DOHH2 (cell line): ENCODE measurements around the gene ATP7A.

Source experiments
- H3F3A ChIP-seq: fragments of 200-600 bp; sonication (generic), shearing (Covaris generic); 2 replicates; pipeline ENCODE4 v1.6.0; 2016; ENCODE audit warnings: antibody characterized with exemption, mild to moderate bottlenecking; ENCODE audit not compliant: control insufficient read depth, insufficient read depth
- H3K27ac ChIP-seq: fragments of 200-600 bp; sonication (generic); 2 replicates; pipeline ENCODE4 v1.5.1; 2014; ENCODE audit warnings: low read depth, mild to moderate bottlenecking, low read length, moderate library complexity
- H3K27me3 ChIP-seq: fragments of 200-600 bp; sonication (generic); 2 replicates; pipeline ENCODE4 v1.6.1; 2014; ENCODE audit warnings: mild to moderate bottlenecking, low read length, mixed read lengths; ENCODE audit not compliant: control insufficient read depth
- H3K36me3 ChIP-seq: fragments of 200-600 bp; sonication (generic); 2 replicates; pipeline ENCODE4 v1.6.1; 2014; ENCODE audit warnings: mild to moderate bottlenecking, low read length, moderate library complexity, mixed read lengths; ENCODE audit not compliant: control insufficient read depth
- H3K4me1 ChIP-seq: fragments of 200-600 bp; sonication (generic); 2 replicates; pipeline ENCODE4 v1.6.1; 2014; ENCODE audit warnings: mild to moderate bottlenecking, low read length, mixed read lengths; ENCODE audit not compliant: control insufficient read depth
- H3K4me2 ChIP-seq: fragments of 200-600 bp; sonication (generic); 2 replicates; pipeline ENCODE4 v1.6.0; 2014; ENCODE audit warnings: mild to moderate bottlenecking, low read length, moderate library complexity
- H3K4me3 ChIP-seq: fragments of 200-600 bp; sonication (generic); 2 replicates; pipeline ENCODE4 v1.5.1; 2014; ENCODE audit warnings: mild to moderate bottlenecking, low read length, mixed read lengths
- H3K79me2 ChIP-seq: fragments of 200-600 bp; sonication (generic); 2 replicates; pipeline ENCODE4 v1.6.1; 2014; ENCODE audit warnings: mild to moderate bottlenecking, low read length, mixed read lengths; ENCODE audit not compliant: control insufficient read depth
- H3K9me2 ChIP-seq: fragments of 200-600 bp; sonication (generic); replicated peaks from 2 replicates; pipeline ENCODE4 v1.6.1; 2014; ENCODE audit warnings: mild to moderate bottlenecking, low read length, mixed read lengths; ENCODE audit not compliant: control insufficient read depth
- H3K9me3 ChIP-seq: fragments of 200-600 bp; sonication (generic); 2 replicates; pipeline ENCODE4 v1.6.1; 2014; ENCODE audit warnings: antibody characterized with exemption, low read length, mixed read lengths; ENCODE audit not compliant: control insufficient read depth, insufficient read depth
- H4K20me1 ChIP-seq: fragments of 200-600 bp; sonication (generic); 2 replicates; pipeline ENCODE4 v1.6.0; 2014; ENCODE audit warnings: low read depth, mild to moderate bottlenecking, antibody characterized with exemption, low read length, moderate library complexity; ENCODE audit not compliant: control insufficient read depth, insufficient read depth
- CTCF ChIP-seq: fragments of 200-600 bp; sonication (generic); IDR thresholded peaks from one replicate; pipeline ENCODE4 v1.5.1; 2014; ENCODE audit warnings: antibody characterized with exemption, mild to moderate bottlenecking, low read depth, low read length; ENCODE audit not compliant: poor library complexity, severe bottlenecking
- EZH2phosphoT487 ChIP-seq: fragments of 200-600 bp; sonication (generic); IDR thresholded peaks from 2 replicates; pipeline ENCODE4 v1.6.1; 2017; ENCODE audit warnings: borderline replicate concordance, mild to moderate bottlenecking, antibody characterized with exemption, low read length, moderate library complexity, mixed read lengths

ATP7A gene

GRCh38 chrX:77925764-77926163 lies 15.3 kb downstream of the ATP7A start:
- Histone ChIP-seq H3K4me2 (no peak overlapping the region), H3K27me3 (no peaks in the 10 kb centered on the region), H3K27ac (no peak overlapping the region)

GRCh38 chrX:77930581-77930980 lies 20.1 kb downstream of the ATP7A start:
- Histone ChIP-seq H3K4me3 (no peak overlapping the region), H3K27me3 (no peaks in the 10 kb centered on the region), H3K9me2 (no peaks in the 10 kb centered on the region), H3F3A (no peaks in the 10 kb centered on the region), H3K79me2 (no peaks in the 10 kb centered on the region), H4K20me1 (no peaks in the 10 kb centered on the region), H3K27ac (no peak overlapping the region), H3K9me3 (no peaks in the 10 kb centered on the region), H3K36me3 (no peaks in the 10 kb centered on the region), H3K4me2 (no peak overlapping the region), H3K4me1 (no peaks in the 10 kb centered on the region)
- TF ChIP-seq CTCF (no peak), EZH2phosphoT487 (no peak)

More at GRCh38 chrX:77925764-77926163, 15.3 kb downstream of the ATP7A start:
- Histone ChIP-seq H4K20me1 (no peaks in the 10 kb centered on the region), H3K4me1 (no peaks in the 10 kb centered on the region), H3K9me2 (no peaks in the 10 kb centered on the region), H3F3A (no peaks in the 10 kb centered on the region), H3K79me2 (peaks cover 2% of the 10 kb centered on the region; the same call in 1 of the 2 replicates), H3K36me3 (no peaks in the 10 kb centered on the region), H3K4me3 (no peak overlapping the region), H3K9me3 (no peaks in the 10 kb centered on the region)
- no peak for TF ChIP-seq EZH2phosphoT487
- TF ChIP-seq CTCF, result no peak

- no peak for TF ChIP-seq EZH2phosphoT487
- no peak for TF ChIP-seq CTCF
- Histone ChIP-seq H3K4me3 (no peak overlapping the region), H3K36me3 (no peaks in the 10 kb centered on the region), H3K9me2 (no peaks in the 10 kb centered on the region), H3K9me3 (no peaks in the 10 kb centered on the region), H3K4me2 (no peak overlapping the region), H4K20me1 (no peaks in the 10 kb centered on the region), H3K79me2 (no peaks in the 10 kb centered on the region), H3F3A (no peaks in the 10 kb centered on the region), H3K27ac (no peak overlapping the region), H3K4me1 (no peaks in the 10 kb centered on the region), H3K27me3 (no peaks in the 10 kb centered on the region)
These were observed 25.4 kb downstream of the ATP7A start for GRCh38 chrX:77935886-77936285.

- no peaks in the 10 kb centered on the region for H3K27me3 ChIP-seq
- no peaks in the 10 kb centered on the region for H3F3A ChIP-seq
- no peak overlapping the region for H3K27ac ChIP-seq
- H3K9me3 ChIP-seq, result no peaks in the 10 kb centered on the region
- TF ChIP-seq CTCF, result no peak
- TF ChIP-seq EZH2phosphoT487, result no peak
- H3K79me2 ChIP-seq, result no peaks in the 10 kb centered on the region
- no peak overlapping the region for H3K4me3 ChIP-seq
- H4K20me1 ChIP-seq, result no peaks in the 10 kb centered on the region
- H3K4me2 ChIP-seq, result no peak overlapping the region
- no peaks in the 10 kb centered on the region for H3K9me2 ChIP-seq
- H3K36me3 ChIP-seq, result no peaks in the 10 kb centered on the region
- H3K4me1 ChIP-seq, result no peaks in the 10 kb centered on the region
These were observed 25.8 kb downstream of the ATP7A start for GRCh38 chrX:77936299-77936698.
